ENCODE results near the gene ATP6V1C2.

- TF ChIP-seq, protein P1, sequence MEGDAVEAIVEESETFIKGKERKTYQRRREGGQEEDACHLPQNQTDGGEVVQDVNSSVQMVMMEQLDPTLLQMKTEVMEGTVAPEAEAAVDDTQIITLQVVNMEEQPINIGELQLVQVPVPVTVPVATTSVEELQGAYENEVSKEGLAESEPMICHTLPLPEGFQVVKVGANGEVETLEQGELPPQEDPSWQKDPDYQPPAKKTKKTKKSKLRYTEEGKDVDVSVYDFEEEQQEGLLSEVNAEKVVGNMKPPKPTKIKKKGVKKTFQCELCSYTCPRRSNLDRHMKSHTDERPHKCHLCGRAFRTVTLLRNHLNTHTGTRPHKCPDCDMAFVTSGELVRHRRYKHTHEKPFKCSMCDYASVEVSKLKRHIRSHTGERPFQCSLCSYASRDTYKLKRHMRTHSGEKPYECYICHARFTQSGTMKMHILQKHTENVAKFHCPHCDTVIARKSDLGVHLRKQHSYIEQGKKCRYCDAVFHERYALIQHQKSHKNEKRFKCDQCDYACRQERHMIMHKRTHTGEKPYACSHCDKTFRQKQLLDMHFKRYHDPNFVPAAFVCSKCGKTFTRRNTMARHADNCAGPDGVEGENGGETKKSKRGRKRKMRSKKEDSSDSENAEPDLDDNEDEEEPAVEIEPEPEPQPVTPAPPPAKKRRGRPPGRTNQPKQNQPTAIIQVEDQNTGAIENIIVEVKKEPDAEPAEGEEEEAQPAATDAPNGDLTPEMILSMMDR (conservative IDR thresholded peaks at IDR 0.05 in 1 of 2, IDR thresholded peaks at IDR 0.05 in 1 of 2; ENCODE audit: low read depth in 1 of 2, low read length in 2 of 2), result no peak
- TF ChIP-seq EZH2 (IDR thresholded peaks at IDR 0.05; ENCODE audit: low read length, missing control alignments), result no peak
Observed at GRCh38 chr2:10826026-10826425, 104.6 kb downstream of the ATP6V1C2 start.
